ENCODE data around the gene CADPS2.

DNA sequence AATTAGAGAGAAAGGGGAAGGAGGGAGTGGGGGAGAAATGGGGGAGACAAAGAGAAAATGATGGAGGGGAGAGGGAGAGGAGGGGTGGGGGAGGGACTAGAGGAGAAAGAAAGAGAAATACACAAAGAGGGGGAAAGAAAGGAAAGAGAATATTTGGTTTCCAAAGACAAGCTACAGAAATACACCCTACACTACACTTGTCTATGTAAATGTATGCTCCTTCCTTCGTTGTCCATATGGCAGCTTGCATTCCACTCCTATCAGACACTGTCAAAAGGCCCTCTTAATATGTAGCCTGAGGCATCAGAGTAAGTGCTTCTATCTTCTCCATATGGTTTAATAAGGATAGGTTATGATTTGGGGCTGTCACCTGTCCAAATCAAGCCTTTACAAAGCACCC lies 488.9 kb downstream of the CADPS2 start:
- TF ChIP-seq, protein P1, sequence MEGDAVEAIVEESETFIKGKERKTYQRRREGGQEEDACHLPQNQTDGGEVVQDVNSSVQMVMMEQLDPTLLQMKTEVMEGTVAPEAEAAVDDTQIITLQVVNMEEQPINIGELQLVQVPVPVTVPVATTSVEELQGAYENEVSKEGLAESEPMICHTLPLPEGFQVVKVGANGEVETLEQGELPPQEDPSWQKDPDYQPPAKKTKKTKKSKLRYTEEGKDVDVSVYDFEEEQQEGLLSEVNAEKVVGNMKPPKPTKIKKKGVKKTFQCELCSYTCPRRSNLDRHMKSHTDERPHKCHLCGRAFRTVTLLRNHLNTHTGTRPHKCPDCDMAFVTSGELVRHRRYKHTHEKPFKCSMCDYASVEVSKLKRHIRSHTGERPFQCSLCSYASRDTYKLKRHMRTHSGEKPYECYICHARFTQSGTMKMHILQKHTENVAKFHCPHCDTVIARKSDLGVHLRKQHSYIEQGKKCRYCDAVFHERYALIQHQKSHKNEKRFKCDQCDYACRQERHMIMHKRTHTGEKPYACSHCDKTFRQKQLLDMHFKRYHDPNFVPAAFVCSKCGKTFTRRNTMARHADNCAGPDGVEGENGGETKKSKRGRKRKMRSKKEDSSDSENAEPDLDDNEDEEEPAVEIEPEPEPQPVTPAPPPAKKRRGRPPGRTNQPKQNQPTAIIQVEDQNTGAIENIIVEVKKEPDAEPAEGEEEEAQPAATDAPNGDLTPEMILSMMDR (IDR thresholded peaks at IDR 0.05; ENCODE audit: insufficient read depth, low read length, poor library complexity, severe bottlenecking) = no peak
- TF ChIP-seq EZH2phosphoT487 (conservative IDR thresholded peaks at IDR 0.05; ENCODE audit: low read length) = no peak
